Sigmoid colon (tissue), 4 donors: ENCODE results near the gene CACNB2.

ENCODE experiments used
- EP300 ChIP-seq, 4 donors: sonication (generic); formaldehyde crosslinking; IDR thresholded peaks; one replicate each; pipeline ENCODE4 v1.6.1; 2017; ENCODE audit warnings: antibody characterized with exemption in 4 of 4
- POLR2A ChIP-seq, 2 donors: fragments of 450-650 bp; IDR thresholded peaks; one replicate each; pipeline ENCODE4 v1.6.1; 2016; ENCODE audit warnings: antibody characterized with exemption in 2 of 2, mild to moderate bottlenecking in 2 of 2, moderate library complexity in 2 of 2

DNA sequence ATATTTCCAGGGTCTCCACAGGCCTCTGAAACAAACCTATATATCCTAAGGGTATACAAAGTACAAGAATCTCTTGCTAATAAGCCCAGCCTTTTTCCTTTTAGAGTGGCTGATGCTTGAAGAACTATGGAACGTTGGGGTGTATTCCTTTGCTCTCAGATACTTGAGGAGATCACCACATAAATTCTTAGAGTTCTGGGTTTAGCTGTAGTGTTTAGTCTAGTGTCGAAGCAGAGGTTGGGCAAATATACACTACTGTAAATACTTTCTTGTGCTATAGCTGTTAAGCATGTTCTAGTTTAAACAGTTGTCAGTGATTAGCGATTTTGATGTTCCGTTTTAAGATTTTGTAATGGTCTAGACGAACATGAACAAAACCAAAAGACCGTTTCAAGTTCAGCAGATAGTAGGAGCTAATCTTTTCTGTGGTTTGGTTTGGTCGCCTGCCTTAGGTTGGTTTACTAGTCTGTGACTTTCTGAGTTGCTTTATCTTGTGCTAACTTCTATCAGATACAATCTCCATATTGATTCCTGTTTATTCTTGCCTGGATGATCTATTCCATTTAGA, 281.6 kb downstream of the CACNB2 start:
- TF ChIP-seq EP300 (IDR thresholded peaks at IDR 0.05), result no peak
- TF ChIP-seq POLR2A (IDR thresholded peaks at IDR 0.05), result no peak
